ENCODE results near the gene SKI. TPM values are rescaled to one million over a fixed set of nuclear protein-coding genes. Genes with fewer than 3 reads are reported as not detected.

SKI gene
- total and polyA plus RNA-seq, 2 of the 8 experiments (the other 6 are each of a cell fraction or from before 2014, with no cell fraction given), result 8.3 to 87.6 TPM

DNA sequence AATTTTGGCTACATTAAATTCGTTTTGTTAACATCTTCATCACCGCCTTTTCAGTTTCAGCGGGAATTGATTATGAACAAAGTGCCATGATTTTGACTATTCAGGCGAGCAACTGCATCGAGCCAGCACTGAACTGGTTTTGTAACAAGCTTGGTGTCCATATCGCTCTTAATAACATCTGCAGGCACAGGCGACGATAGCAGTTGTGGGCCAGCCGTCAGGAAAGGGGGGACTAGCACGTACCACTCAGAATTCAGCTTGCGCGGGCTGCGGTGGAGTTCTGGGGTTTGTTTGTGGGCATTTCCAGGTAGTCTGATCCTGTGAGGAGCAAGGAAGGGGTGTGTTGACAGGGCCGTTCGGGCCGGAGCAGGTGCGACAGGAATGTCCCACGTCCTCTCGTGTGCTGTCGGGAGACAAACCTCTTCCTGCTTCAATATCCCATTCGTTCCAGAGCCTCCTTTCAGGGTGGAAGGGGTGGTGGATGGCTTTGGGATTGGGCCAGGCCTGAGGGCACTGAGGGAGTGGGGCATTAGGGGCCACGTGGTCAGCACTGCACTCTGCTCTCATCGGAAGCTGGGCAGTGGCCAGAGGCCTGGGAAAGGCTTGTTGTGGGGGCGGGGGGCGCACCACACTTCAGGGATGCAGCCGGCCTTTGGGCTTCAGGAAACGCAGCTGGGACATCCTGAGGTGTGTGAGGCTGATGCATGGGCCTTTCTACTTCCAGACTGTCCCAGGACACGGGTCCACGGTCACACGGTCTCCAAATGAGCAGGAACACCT is 39.1 kb downstream of the SKI start:
- Histone ChIP-seq H3K23ac (ENCODE audit: insufficient read length) (no peak overlapping the region), H2BK12ac (ENCODE audit: low read depth, low read length) (no peak overlapping the region), H2BK20ac (ENCODE audit: low read length) (no peak overlapping the region), H3K4me3 (ENCODE audit: extremely low read depth in 1 of 4, insufficient read depth in 2 of 4, low read depth in 3 of 4, low read length in 4 of 4) (no peak overlapping the region), H3K79me1 (ENCODE audit: low read depth, low read length) (peaks cover 20% of the 10 kb centered on the region), H4K20me1 (replicated peaks in 1 of 2; ENCODE audit: control insufficient read depth in 1 of 2, insufficient read depth in 2 of 2, low read length in 2 of 2) (peaks cover 26 to 49% of the 10 kb centered on the region in 2 experiments), H3K56ac (replicated peaks; ENCODE audit: insufficient read length, low read depth, low read length) (no peak overlapping the region), H3K27ac (ENCODE audit: low read depth, low read length) (no peak overlapping the region), H2AFZ (ENCODE audit: low read length) (no peak overlapping the region), H3K14ac (ENCODE audit: insufficient read length) (no peak overlapping the region), H4K91ac (replicated peaks; ENCODE audit: insufficient read length, low read length) (no peak overlapping the region), H2BK15ac (ENCODE audit: low read length) (no peak overlapping the region), H3K18ac (ENCODE audit: extremely low read depth, low read length) (no peak overlapping the region; the same call in 1 of the 2 replicates), H4K5ac (ENCODE audit: insufficient read length, low read depth, low read length) (no peak overlapping the region), H2BK120ac (replicated peaks; ENCODE audit: low read depth, low read length) (no peak overlapping the region), H3K9me3 (ENCODE audit: insufficient read depth in 2 of 2, low read depth in 1 of 2, low read length in 1 of 2) (no peaks in the 10 kb centered on the region), H2AK5ac (ENCODE audit: low read depth, low read length) (no peak overlapping the region), H3K4me1 (replicated peaks in 1 of 4; ENCODE audit: control insufficient read depth in 3 of 4, insufficient read depth in 4 of 4, low read length in 3 of 4) (peaks cover 0 to 26% (median 17%) of the 10 kb centered on the region in 4 experiments; a peak in 5 of 7 replicates), H3K27me3 (replicated peaks in 1 of 4; ENCODE audit: control insufficient read depth in 3 of 4, extremely low read depth in 1 of 4, insufficient read depth in 3 of 4, low read length in 3 of 4) (no peaks in the 10 kb centered on the region), H3K36me3 (ENCODE audit: control insufficient read depth in 2 of 4, insufficient read depth in 4 of 4, low read length in 3 of 4) (no peaks in the 10 kb centered on the region), H3K9ac (replicated peaks in 1 of 4; ENCODE audit: extremely low read depth in 1 of 4, low read depth in 3 of 4, low read length in 3 of 4) (no peak overlapping the region; a peak in 1 of 7 replicates), H3K23me2 (ENCODE audit: low read depth, low read length) (no peaks in the 10 kb centered on the region), H2BK5ac (ENCODE audit: low read depth, low read length) (no peak overlapping the region; the same call in 1 of the 2 replicates), H4K8ac (ENCODE audit: extremely low read depth, insufficient read depth, low read length) (no peak overlapping the region; the same call in 1 of the 2 replicates), H3K79me2 (ENCODE audit: control insufficient read depth in 1 of 2, insufficient read depth in 2 of 2, low read length in 2 of 2) (peaks cover 34 to 99% of the 10 kb centered on the region in 2 experiments; a peak in 3 of 4 replicates), H3K4ac (replicated peaks; ENCODE audit: insufficient read length, low read depth, low read length) (no peak overlapping the region), H3K4me2 (ENCODE audit: insufficient read depth in 1 of 2, low read depth in 2 of 2, low read length in 2 of 2) (no peak overlapping the region)
- FAIRE-seq (no peak), DNase-seq (ENCODE audit: low read depth in 1 of 2, low spot score in 2 of 2) (no peak)
- ChIA-PET CTCF (ENCODE audit: partially characterized antibody) (interaction anchor here (1.0 to 2.3 kb wide), 7 partner anchors 8 to 128 kb away, joined by 3 to 6 read pairs (median 3); no protein-coding TSS in a partner anchor), POLR2A (ENCODE audit: partially characterized antibody) (interaction anchor here (0.8 to 1.6 kb wide), 2 partner anchors 15 to 24 kb away, joined by 3 read pairs; no protein-coding TSS in a partner anchor)
- 90% methylated on average over 30 of the region's 30 CpGs; no CpG with 5 or more reads in 1 of the 2 experiments for WGBS, 2 experiments (ENCODE audit: extremely low coverage in 1 of 2, insufficient coverage in 1 of 2, insufficient read length in 1 of 2, insufficient replicate concordance in 2 of 2, low coverage in 1 of 2, low lambda C conversion rate in 2 of 2, missing lambda C conversion rate in 1 of 2)
- no peak for TF ChIP-seq TAF7 (optimal IDR thresholded peaks at IDR 0.05; ENCODE audit: borderline replicate concordance, low read depth, low read length)
- no peak for TF ChIP-seq GABPA (IDR thresholded peaks at IDR 0.05; ENCODE audit: borderline replicate concordance, insufficient read depth, low read length)
- no peak for TF ChIP-seq BRCA1 (IDR thresholded peaks at IDR 0.05; ENCODE audit: low read depth, low read length)
- TF ChIP-seq JUND (IDR thresholded peaks at IDR 0.05; ENCODE audit: low read length), result no peak
- TF ChIP-seq JUN (IDR thresholded peaks at IDR 0.05; ENCODE audit: low read depth, low read length), result no peak
- no peak for TF ChIP-seq HDAC2 (IDR thresholded peaks at IDR 0.05; ENCODE audit: borderline replicate concordance in 1 of 2, low read depth in 2 of 2, low read length in 2 of 2)
- TF ChIP-seq CBX5 (IDR thresholded peaks at IDR 0.05; ENCODE audit: low read depth, low read length), result no peak
- TF ChIP-seq SAP30 (IDR thresholded peaks at IDR 0.05; ENCODE audit: insufficient read depth, insufficient replicate concordance, low read length), result no peak
- no peak for TF ChIP-seq RNF2 (IDR thresholded peaks at IDR 0.05; ENCODE audit: borderline replicate concordance, low read depth, low read length, missing control alignments, poor library complexity, severe bottlenecking)
- TF ChIP-seq EP300 (IDR thresholded peaks at IDR 0.05; ENCODE audit: borderline replicate concordance in 1 of 2, low read depth in 2 of 2, low read length in 2 of 2), result no peak
- no peak for TF ChIP-seq CREB1 (IDR thresholded peaks at IDR 0.05)

Data from H1 (cell line).